GM19324 (cell line): ENCODE data around the gene FDX2.
"Not testable (repeated sequence)": the region's sequence is repeated elsewhere in the genome, so short reads cannot be mapped to it uniquely, and the experiment has no call there.

Source experiments
- ATAC-seq: cut with Tn5 transposase; IDR thresholded peaks from one replicate; pipeline ENCODE4 v1.9.1; 2021; ENCODE audit warnings: mild to moderate bottlenecking, moderate library complexity; ENCODE audit not compliant: unreplicated experiment, low FRiP score

The FDX2 gene

DNA sequence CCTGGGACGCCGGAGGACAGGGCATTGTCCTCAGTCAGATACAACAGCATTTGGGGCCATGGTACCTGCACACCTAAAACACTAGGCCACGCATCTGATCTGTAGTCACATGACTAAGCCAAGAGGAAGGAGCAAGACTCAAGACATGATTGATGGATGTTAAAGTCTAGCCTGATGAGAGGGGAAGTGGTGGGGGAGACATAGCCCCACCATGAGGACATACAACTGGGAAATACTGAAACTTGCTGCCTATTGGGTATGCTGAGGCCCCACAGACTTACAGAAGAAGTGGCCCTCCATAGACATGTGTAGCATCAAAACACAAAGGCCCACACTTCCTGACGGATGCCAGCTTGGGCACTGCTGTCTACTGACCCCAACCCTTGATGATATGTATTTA, 30.4 kb downstream of the FDX2 start:
- no peak for ATAC-seq

DNA sequence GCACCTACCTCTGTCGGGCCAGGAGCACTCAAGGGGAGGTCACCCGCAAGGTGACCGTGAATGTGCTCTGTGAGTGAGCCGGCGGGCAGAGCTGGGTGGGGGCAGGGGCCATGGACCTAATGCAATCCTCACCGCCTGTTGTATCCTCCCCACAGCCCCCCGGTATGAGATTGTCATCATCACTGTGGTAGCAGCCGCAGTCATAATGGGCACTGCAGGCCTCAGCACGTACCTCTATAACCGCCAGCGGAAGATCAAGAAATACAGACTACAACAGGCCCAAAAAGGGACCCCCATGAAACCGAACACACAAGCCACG, 30.9 kb downstream of the FDX2 start:
- ATAC-seq, result no peak

DNA sequence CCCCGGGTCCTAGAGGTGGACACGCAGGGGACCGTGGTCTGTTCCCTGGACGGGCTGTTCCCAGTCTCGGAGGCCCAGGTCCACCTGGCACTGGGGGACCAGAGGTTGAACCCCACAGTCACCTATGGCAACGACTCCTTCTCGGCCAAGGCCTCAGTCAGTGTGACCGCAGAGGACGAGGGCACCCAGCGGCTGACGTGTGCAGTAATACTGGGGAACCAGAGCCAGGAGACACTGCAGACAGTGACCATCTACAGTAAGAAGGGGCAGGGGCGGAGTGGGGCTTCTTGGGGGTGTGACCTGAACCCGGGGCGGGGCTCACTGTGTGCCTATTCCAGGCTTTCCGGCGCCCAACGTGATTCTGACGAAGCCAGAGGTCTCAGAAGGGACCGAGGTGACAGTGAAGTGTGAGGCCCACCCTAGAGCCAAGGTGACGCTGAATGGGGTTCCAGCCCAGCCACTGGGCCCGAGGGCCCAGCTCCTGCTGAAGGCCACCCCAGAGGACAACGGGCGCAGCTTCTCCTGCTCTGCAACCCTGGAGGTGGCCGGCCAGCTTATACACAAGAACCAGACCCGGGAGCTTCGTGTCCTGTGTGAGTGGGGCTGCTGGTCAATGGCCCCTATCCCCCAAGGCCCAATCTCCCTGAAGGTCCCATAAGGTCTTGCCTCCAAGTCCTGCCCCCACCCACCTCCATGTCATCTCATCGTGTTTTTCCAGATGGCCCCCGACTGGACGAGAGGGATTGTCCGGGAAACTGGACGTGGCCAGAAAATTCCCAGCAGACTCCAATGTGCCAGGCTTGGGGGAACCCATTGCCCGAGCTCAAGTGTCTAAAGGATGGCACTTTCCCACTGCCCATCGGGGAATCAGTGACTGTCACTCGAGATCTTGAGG, 31.5 kb downstream of the FDX2 start:
- ATAC-seq, result no peak

DNA sequence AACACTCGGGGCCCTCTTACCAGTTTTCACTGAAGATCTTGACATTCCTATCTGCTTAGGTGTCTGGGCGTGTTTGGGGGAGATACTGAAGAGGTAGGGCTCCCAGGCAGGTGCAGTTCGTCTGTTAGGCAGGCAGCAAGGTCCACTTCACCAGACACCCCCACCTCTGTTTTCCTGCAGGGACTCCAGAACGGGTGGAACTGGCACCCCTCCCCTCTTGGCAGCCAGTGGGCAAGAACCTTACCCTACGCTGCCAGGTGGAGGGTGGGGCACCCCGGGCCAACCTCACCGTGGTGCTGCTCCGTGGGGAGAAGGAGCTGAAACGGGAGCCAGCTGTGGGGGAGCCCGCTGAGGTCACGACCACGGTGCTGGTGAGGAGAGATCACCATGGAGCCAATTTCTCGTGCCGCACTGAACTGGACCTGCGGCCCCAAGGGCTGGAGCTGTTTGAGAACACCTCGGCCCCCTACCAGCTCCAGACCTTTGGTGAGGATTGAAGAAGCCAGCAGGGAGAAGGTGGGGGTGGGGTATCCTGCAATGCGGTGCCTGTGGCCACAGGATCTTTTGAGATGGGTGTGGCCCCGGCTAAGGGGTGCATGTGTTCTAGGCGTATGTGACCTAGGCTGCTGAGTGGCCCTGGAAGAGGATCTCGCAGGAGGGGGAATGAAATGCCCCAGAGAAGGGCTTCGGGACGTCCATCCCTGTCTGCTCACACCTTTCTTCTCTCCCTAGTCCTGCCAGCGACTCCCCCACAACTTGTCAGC, 32.3 kb downstream of the FDX2 start:
- ATAC-seq, result no peak

DNA sequence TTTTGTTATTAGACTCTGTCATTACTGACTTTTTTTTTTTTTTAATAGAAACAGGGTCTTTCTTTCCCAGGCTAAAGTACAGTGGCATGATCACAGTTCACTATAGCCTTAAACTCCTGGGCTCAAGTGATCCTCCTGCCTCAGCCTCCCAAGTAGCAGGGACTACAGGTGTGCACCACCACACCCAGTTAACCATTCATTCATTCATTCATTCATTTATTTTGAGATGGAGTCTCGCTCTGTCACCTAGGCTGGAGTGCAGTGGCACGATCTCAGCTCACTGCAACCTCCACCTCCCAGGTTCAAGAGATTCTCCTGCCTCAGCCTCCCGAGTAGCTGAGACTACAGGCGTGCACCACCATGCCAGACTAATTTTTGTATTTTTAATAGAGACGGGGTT, 33.8 kb downstream of the FDX2 start:
- not testable (repeated sequence) for ATAC-seq

DNA sequence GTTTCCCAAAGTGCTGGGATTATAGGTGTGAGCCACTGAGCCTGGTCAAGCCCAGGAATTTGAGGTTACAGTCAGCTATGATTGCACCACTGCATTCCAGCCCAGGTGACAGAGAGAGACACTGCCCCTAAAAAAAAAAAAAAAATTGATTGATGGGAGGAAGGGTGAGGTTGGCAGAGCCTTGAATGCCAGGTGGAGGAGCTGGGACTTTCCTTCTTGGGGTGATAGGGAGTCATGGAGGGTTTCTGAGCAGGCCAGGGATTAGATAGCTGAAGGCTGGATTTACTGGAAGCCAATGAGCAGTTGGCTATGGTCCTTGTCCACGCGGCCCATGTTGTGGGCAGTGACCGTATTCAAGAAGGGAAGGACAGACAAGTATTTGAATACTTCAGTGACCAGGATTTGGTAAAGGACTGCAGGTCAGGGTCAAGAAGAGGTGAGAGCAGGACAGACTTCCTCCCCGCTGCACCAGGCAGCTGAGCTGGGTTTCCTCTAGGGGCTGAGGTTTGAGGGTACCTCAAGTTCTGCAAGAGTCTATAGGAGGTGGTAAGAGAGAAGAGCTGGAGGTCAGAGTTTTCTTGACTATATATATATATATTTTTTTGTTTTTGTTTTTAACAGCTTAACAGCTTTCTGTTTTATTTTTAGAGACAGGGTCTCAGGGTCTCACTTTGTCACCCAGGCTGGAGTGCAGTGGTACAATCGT, 35.9 kb downstream of the FDX2 start:
- ATAC-seq, result no peak

DNA sequence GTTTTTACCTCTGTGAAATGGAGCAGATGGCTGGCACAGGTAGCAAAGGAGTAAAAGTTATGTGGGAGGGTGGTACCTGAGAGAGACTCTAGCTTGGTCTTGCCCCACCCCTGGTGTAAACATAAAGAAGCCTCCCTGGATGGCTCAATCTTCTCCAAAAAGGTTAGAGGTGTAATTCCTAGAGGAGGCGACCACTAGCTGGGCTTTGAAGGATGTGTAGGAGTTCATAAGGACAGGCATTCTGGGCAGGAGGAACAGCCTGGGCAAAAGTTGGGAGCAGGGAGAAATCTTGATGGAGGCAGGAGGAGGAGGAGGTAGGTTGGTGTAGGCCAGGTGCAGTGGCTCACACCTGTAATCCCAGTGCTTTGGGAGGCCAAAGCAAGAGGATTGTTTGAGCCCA, 36.9 kb downstream of the FDX2 start:
- ATAC-seq, result no peak

DNA sequence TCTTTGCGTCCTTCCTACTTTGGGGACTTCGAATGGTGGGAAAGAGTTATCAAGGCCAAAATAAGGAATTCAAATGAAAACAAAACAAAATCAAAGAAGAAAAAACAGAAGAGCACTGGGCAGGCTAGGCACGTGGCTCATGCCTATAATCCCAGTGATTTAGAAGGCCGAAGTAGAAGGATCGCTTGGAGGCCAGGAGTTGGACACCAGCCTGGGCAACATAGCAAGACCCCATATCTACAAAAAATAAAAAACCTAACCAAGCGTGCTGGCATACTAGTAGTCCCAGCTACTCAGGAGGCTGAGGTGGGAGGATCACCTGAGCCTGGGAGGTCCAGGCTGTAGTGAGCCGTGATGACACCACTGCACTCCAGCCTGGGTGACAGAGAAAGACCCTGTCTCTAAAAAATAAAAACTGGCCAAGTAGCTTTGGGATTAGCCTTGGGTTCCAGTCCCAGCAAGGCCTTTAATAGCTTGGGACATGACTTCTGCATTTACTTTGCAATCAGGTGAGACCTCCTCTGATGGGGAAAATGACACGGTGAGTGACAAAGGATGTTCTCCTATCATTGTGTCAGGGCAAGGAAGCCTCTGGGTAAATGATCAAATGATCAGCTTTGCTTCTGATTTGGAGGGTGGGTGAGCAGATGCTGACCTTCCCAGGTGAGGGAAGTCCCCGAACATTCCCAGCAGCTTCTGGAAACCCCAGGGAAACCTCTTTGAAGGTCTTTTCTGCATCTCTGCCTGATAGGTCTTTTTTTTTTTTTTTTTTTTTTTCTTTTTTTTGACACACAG, 37.8 kb downstream of the FDX2 start:
- ATAC-seq, result no peak

DNA sequence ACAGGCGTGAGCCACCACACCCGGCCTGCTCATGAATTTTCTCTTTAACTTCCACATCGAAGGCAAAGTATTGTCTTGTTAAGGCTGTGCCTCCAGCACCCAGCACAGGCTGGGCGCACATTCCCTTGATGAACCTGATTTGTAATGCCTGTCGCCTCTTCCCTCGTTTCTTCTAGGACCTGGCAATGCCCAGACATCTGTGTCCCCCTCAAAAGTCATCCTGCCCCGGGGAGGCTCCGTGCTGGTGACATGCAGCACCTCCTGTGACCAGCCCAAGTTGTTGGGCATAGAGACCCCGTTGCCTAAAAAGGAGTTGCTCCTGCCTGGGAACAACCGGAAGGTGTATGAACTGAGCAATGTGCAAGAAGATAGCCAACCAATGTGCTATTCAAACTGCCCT, 41.2 kb downstream of the FDX2 start:
- ATAC-seq, result no peak

DNA sequence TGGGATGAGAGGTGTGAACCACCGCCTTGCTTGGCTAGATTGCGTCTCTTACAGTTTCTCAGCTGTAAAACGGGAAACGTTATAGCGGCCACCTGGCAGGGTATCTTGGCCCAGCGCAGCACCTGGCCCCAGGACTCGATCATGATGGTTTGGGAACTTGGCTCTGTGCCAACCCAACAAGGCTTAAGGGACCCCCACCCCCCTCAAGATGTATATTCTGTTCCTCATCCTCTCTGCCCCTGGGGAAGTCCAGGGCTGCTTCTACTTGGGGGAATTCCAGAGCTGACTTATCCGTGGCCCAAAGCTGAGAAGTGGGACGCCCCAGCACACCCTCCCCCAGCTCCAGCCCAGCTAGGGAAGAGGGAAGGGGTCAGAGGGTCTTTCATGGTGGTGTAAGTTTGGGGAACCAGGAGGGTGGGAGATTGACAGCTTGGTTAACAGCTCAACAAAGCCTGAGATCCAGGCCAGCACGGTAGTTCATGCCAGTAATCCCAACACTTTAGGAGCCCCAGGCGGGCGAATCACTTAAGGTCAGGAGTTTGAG, 44.2 kb downstream of the FDX2 start:
- ATAC-seq, result peak; percentile 1

DNA sequence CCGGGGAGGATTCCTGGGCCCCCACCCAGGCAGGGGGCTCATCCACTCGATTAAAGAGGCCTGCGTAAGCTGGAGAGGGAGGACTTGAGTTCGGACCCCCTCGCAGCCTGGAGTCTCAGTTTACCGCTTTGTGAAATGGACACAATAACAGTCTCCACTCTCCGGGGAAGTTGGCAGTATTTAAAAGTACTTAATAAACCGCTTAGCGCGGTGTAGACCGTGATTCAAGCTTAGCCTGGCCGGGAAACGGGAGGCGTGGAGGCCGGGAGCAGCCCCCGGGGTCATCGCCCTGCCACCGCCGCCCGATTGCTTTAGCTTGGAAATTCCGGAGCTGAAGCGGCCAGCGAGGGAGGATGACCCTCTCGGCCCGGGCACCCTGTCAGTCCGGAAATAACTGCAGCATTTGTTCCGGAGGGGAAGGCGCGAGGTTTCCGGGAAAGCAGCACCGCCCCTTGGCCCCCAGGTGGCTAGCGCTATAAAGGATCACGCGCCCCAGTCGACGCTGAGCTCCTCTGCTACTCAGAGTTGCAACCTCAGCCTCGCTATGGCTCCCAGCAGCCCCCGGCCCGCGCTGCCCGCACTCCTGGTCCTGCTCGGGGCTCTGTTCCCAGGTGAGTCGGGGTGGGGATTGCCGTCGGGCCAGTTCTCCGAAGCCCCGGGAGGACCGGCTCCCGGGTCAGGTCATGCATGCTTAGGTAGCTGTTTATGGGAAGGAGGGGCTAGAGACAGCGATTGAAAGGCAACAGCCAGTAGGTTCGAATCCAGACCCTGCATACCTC, 45.0 kb downstream of the FDX2 start, which contains the start of gene ICAM1:
Gene ICAM1 (plus strand): TSS at position 505 of the 779 bp plus-strand sequence. CDS start 40 bp downstream, at position 545.
- ATAC-seq, result peak; percentile 45

DNA sequence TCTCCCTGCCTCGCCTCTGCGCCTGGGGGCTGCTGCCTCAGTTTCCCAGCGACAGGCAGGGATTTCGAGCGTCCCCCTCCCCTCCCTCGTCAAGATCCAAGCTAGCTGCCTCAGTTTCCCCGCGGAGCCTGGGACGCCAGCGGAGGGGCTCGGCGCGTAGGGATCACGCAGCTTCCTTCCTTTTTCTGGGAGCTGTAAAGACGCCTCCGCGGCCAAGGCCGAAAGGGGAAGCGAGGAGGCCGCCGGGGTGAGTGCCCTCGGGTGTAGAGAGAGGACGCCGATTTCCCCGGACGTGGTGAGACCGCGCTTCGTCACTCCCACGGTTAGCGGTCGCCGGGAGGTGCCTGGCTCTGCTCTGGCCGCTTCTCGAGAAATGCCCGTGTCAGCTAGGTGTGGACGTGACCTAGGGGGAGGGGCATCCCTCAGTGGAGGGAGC, 45.6 kb downstream of the FDX2 start:
- ATAC-seq, result peak; percentile 27

DNA sequence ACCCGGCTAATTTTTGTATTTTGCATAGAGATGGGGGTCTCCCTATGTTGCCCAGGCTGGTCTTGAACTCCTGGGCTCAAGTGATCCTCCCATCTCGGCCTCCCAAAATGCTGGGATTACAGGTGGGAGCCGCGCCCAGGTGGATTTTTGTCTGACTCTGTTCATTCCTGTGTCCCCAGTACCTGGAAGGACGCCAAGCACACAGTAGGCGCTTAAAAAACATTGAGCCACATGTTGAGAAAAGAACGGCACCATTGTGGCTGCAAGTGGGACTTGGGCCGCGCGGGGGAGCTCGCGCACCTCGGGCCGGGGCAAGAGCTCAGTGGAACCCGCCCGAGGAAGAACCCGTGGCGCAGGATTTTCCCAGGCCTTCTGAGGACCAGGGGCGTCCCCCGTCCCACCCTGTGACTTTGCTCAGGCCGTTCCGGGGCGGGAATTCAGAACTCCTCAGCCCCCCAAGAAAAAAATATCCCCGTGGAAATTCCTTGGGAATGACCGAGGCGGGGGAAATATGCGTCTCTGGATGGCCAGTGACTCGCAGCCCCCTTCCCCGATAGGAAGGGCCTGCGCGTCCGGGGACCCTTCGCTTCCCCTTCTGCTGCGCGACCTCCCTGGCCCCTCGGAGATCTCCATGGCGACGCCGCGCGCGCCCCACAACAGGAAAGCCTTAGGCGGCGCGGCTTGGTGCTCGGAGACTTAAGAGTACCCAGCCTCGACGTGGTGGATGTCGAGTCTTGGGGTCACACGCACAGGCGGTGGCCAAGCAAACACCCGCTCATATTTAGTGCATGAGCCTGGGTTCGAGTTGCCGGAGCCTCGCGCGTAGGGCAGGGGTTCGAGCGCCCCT, 46.3 kb downstream of the FDX2 start:
- peak; percentile 32 for ATAC-seq

DNA sequence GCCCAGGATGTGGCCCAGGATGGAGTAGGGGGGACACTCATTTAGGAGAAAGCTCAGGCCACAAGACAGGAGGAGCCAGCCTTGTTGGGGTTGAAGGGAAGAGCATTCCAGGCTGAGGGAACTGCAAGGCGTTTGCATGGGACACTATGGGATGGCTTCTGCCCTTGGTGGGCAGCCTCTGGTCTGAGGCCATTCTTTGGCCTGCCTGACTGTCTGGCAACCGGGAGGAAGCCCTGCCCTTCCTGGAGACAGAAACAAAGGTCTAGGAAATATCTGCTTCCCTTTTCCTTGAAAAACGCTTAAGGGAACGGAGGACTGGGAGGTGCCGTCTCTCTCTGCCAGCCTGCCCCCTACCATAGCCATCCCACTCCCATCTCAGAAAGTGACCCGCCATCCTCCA, 47.7 kb downstream of the FDX2 start:
- ATAC-seq, result no peak

DNA sequence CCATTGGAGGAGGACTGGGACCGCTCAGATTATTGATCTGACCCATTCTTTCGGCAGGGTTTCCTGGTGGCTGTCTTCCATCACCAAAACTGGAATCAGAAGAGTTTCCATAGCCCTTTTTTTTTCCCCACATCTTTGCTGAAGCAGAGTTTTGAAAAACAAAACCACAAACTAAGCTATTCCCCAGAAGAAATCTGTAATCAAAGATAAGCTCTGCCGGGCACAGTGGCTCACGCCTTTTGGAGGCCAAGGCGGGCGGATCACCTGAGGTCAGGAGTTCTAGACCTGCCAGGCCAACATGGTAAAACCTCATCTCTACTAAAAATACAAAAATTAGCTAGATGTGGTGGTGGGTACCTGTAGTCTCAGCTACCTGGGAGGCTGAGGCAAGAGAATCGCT, 49.1 kb downstream of the FDX2 start:
- no peak for ATAC-seq

DNA sequence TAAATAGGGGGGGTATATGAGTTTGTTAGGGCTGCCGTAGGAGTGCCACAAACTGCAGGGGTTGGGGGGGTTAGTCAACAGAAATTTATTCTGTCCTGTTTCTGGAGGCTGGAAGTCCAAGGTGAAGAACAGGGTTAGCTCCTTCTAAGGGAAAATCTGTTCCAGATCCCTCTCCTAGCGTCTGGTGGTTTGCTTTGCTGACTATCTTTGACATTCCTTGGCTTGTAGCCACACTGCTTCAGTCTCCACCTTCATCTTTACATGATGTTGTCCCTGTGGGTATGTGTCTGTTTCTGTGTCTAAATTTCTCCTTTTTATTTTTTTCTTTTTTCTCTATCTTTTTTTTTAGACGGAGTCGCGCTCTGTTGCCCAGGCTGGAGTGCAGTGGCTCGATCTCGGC, 53.0 kb downstream of the FDX2 start:
- no peak for ATAC-seq

DNA sequence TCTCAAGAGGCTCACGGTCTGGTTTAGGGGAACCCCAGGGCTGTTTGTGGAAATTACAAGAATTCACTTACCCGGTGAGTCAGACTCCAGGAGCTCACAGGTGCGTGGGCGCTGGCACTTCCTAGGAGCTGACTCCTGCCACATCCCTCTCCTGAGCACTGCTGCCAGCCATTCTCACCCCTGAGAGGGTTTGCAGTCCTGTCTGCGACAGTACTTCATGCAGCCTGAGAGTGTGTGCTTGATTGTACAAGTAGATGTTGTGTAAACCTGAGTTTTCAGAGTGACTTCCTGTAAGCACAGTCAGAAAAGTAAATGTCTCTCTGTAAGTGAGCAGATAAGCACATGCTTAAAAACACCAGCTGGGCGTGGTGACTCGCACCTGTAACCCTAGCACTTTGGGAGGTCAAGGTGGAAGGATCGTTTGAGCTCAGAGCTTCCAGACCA, 55.7 kb downstream of the FDX2 start:
- ATAC-seq, result no peak
